ENCODE measurements around the gene SYNE1.
"Not testable (repeated sequence)": the region's sequence is repeated elsewhere in the genome, so short reads cannot be mapped to it uniquely, and the experiment has no call there.

The SYNE1 gene

DNA sequence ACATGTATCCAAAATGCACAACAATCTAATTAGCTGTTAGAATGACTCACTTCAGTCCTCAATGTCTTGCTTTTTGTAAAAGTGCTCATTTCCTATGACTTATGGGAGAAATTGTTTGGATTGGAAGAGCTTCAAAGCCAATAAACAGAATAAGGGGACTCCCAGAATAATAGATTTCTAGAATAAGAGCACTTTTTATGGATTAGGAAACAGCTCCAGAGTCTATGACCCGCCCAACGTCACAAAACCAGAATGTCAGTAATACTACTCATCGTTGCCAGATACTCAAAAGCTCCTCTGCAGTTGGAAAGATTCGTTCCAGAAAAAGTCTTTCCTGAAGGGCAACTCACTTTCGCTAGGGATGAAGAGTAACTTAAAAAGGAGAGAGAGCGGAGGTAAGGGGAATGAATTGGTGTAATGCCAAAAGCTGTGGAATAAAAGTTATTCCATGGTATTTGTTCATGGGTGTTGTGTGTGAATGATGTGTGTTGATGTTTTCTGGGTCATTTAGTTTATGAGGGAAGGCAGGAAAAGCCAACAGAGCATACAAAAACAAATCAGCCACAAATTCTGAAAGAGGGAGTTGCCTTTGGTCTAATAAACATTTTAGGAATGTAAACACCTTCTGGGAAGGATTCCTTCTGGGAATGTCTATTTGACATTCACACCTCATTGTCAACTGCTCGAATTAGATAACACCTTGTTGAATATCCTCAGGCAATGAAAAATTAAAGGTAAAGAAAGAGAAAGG, 64.6 kb downstream of the SYNE1 start:
- no peak overlapping the region for H3K27ac ChIP-seq (ENCODE audit: low read depth in 2 of 2, low read length in 2 of 2)
- no peaks in the 10 kb centered on the region for H3K4me1 ChIP-seq (ENCODE audit: control insufficient read depth in 2 of 2, insufficient read depth in 2 of 2, low read length in 2 of 2)

DNA sequence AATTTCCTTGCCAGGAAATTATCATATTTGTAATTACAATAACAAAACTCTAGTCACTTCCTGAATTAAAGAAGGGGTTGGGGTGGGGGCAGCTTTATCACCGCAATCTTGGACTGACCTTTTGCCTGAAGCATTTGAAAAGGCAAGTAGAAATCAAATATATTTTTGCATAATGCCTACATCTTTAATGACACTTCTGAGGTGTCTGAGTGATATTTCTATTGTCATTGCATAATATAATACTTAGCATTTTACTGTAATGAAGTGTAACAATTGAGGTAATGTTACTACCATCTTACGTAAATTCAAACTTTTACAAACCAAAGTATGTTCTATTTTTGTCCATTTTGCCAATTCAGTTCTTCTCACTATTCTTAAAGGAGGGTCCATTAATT, 65.2 kb downstream of the SYNE1 start:
- Histone ChIP-seq H3K9ac (ENCODE audit: low read depth in 1 of 2, low read length in 2 of 2) (no peak overlapping the region), H3K4me1 (ENCODE audit: control insufficient read depth in 2 of 2, insufficient read depth in 2 of 2, low read length in 2 of 2) (no peaks in the 10 kb centered on the region), H3K36me3 (ENCODE audit: control insufficient read depth in 2 of 2, insufficient read depth in 2 of 2, low read length in 2 of 2) (no peaks in the 10 kb centered on the region), H3K9me3 (ENCODE audit: control insufficient read depth in 2 of 2, low read length in 2 of 2) (no peaks in the 10 kb centered on the region), H3K27ac (ENCODE audit: low read depth in 2 of 2, low read length in 2 of 2) (no peak overlapping the region), H3K27me3 (ENCODE audit: control insufficient read depth in 2 of 2, insufficient read depth in 2 of 2, low read length in 2 of 2) (no peaks in the 10 kb centered on the region), H3K4me3 (ENCODE audit: low read length in 2 of 2) (no peak overlapping the region)

More for the DNA sequence above, 64.6 kb downstream of the SYNE1 start:
- Histone ChIP-seq H3K27me3 (ENCODE audit: control insufficient read depth in 2 of 2, insufficient read depth in 2 of 2, low read length in 2 of 2) (no peaks in the 10 kb centered on the region), H3K4me3 (ENCODE audit: low read length in 2 of 2) (no peak overlapping the region), H3K9me3 (ENCODE audit: control insufficient read depth in 2 of 2, low read length in 2 of 2) (no peaks in the 10 kb centered on the region), H3K9ac (ENCODE audit: low read depth in 1 of 2, low read length in 2 of 2) (no peak overlapping the region), H3K36me3 (ENCODE audit: control insufficient read depth in 2 of 2, insufficient read depth in 2 of 2, low read length in 2 of 2) (no peaks in the 10 kb centered on the region)

DNA sequence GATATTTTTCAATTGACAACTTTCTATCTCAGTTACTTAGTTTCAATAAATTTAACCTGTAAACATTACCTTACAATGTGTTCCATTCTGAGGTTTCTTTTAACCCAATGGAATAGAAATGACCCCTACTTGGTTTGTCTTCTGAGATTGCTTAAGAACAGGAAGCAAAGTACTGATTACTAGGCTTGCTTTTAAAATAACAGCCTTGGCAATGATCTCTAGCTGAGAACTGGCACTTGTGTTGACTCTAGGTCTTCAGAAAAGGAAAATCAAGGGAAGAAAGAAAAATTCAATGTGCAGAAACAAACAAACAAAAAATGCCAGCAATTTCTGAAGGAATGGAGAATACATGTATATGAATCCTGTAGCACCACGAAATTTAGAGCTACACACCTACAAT, 66.1 kb downstream of the SYNE1 start:
- no peak overlapping the region for H3K9ac ChIP-seq (ENCODE audit: low read depth in 1 of 2, low read length in 2 of 2)
- no peaks in the 10 kb centered on the region for H3K27me3 ChIP-seq (ENCODE audit: control insufficient read depth in 2 of 2, insufficient read depth in 2 of 2, low read length in 2 of 2)
- no peak overlapping the region for H3K4me3 ChIP-seq (ENCODE audit: low read length in 2 of 2)
- no peaks in the 10 kb centered on the region for H3K9me3 ChIP-seq (ENCODE audit: control insufficient read depth in 2 of 2, low read length in 2 of 2)
- H3K36me3 ChIP-seq (ENCODE audit: control insufficient read depth in 2 of 2, insufficient read depth in 2 of 2, low read length in 2 of 2), result no peaks in the 10 kb centered on the region
- H3K27ac ChIP-seq (ENCODE audit: low read depth in 2 of 2, low read length in 2 of 2), result no peak overlapping the region
- no peaks in the 10 kb centered on the region for H3K4me1 ChIP-seq (ENCODE audit: control insufficient read depth in 2 of 2, insufficient read depth in 2 of 2, low read length in 2 of 2)

DNA sequence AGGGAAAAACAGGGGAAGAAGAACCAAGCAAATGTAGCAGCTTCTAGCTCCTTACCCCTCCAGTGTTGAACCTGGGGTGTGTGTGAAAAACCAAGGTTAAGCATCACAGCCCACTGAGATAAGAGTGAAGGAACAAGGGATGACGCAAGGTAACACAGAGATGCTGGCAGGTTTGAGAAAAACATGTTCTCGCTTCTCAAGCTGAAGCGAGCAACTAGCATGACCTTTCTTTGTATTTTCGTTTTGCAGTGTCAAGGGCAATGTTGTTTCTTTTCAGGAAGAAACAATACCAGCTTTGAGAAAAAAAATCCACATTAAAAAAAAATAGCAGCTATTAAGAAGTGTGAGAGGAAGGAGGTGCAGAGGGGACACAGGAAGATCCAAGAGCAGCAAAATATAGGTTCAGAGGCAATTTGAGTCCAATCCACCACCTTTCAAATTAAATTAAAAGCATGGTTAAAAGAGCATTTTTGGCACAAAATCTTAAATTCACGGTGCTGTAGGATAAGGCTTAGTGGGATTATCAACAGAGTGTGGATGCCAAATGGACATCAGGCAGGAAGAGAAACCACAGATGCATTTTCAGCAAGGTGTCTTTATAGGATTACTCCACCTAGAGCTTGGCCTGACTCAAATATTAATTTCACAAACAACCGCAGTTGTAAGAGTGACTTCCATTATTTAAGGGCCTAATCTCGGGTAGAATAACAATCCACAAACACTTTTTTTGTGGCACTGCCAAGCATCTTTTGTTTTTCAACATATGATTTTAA, 70.9 kb downstream of the SYNE1 start:
- H3K4me3 ChIP-seq (ENCODE audit: low read length in 2 of 2), result no peak overlapping the region
- H3K9me3 ChIP-seq (ENCODE audit: control insufficient read depth in 2 of 2, low read length in 2 of 2), result no peaks in the 10 kb centered on the region
- H3K9ac ChIP-seq (ENCODE audit: low read depth in 1 of 2, low read length in 2 of 2), result no peak overlapping the region
- no peaks in the 10 kb centered on the region for H3K4me1 ChIP-seq (ENCODE audit: control insufficient read depth in 2 of 2, insufficient read depth in 2 of 2, low read length in 2 of 2)
- H3K27me3 ChIP-seq (ENCODE audit: control insufficient read depth in 2 of 2, insufficient read depth in 2 of 2, low read length in 2 of 2), result no peaks in the 10 kb centered on the region
- H3K36me3 ChIP-seq (ENCODE audit: control insufficient read depth in 2 of 2, insufficient read depth in 2 of 2, low read length in 2 of 2), result no peaks in the 10 kb centered on the region
- no peak overlapping the region for H3K27ac ChIP-seq (ENCODE audit: low read depth in 2 of 2, low read length in 2 of 2)

DNA sequence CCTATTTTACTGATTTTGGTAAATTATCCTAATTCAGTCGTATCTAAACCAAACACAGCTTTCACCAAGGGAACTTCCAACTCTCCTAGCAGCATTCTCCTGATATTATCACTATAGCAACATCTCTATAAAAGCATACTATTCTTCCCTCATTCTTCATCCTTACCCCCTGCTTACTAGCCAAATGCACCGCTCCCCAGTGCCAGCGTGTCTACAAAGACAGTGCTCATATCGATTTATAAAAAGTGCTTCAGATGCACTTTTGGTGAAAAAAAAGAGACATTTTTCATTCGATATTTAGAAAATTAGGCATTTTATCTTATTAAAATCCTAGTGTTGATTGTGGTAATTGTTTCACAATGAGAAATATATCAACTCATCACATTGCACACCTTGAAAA, 74.0 kb downstream of the SYNE1 start:
- H3K4me1 ChIP-seq (ENCODE audit: control insufficient read depth in 2 of 2, insufficient read depth in 2 of 2, low read length in 2 of 2), result no peaks in the 10 kb centered on the region
- no peaks in the 10 kb centered on the region for H3K27me3 ChIP-seq (ENCODE audit: control insufficient read depth in 2 of 2, insufficient read depth in 2 of 2, low read length in 2 of 2)
- no peaks in the 10 kb centered on the region for H3K9me3 ChIP-seq (ENCODE audit: control insufficient read depth in 2 of 2, low read length in 2 of 2)
- H3K36me3 ChIP-seq (ENCODE audit: control insufficient read depth in 2 of 2, insufficient read depth in 2 of 2, low read length in 2 of 2), result no peaks in the 10 kb centered on the region
- no peak overlapping the region for H3K9ac ChIP-seq (ENCODE audit: low read depth in 1 of 2, low read length in 2 of 2)
- no peak overlapping the region for H3K4me3 ChIP-seq (ENCODE audit: low read length in 2 of 2)
- no peak overlapping the region for H3K27ac ChIP-seq (ENCODE audit: low read depth in 2 of 2, low read length in 2 of 2)

DNA sequence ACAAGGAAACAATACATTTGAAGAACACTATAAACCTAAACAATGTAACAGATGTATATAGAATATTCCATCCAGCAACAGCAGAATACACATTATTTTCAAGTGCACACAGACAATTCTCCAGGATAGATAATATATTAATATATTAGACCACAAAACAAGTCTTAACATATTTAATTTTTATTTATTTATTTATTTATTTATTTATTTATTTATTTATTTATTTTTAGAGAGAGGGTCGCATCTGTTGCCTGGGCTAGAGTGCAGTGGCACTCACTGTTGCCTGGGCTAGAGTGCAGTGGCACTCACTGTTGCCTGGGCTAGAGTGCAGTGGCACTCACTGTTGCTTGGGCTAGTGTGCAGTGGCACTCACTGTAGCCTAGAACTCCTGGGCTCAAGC, 78.4 kb downstream of the SYNE1 start:
- H3K27me3 ChIP-seq (ENCODE audit: control insufficient read depth in 2 of 2, insufficient read depth in 2 of 2, low read length in 2 of 2); H3K36me3 ChIP-seq (ENCODE audit: control insufficient read depth in 2 of 2, insufficient read depth in 2 of 2, low read length in 2 of 2); H3K9me3 ChIP-seq (ENCODE audit: control insufficient read depth in 2 of 2, low read length in 2 of 2); H3K4me1 ChIP-seq (ENCODE audit: control insufficient read depth in 2 of 2, insufficient read depth in 2 of 2, low read length in 2 of 2); H3K9ac ChIP-seq (ENCODE audit: low read depth in 1 of 2, low read length in 2 of 2); H3K27ac ChIP-seq (ENCODE audit: low read depth in 2 of 2, low read length in 2 of 2); H3K4me3 ChIP-seq (ENCODE audit: low read length in 2 of 2): not testable (repeated sequence)

DNA sequence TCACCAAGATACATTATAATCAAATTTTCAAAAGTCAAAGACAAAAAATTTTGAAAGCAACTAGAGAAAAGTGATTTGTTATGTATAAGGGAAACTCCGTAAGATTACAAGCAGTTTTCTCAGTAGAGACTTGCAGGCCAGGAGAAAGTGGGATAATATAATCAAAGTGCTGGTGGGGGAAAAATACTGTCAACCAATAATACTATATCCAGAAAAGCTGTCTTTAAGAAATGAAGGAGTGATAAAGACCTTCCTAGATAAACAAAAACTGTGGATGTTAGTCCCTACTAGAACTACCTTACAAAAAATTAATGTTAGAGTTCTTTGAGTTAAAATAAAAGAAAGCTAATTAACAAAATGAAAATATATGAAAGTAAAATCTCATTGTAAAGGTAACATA, 79.7 kb downstream of the SYNE1 start:
- no peak overlapping the region for H3K27ac ChIP-seq (ENCODE audit: low read depth in 2 of 2, low read length in 2 of 2)
- H3K4me3 ChIP-seq (ENCODE audit: low read length in 2 of 2), result no peak overlapping the region
- no peaks in the 10 kb centered on the region for H3K27me3 ChIP-seq (ENCODE audit: control insufficient read depth in 2 of 2, insufficient read depth in 2 of 2, low read length in 2 of 2)
- H3K9ac ChIP-seq (ENCODE audit: low read depth in 1 of 2, low read length in 2 of 2), result no peak overlapping the region
- no peaks in the 10 kb centered on the region for H3K9me3 ChIP-seq (ENCODE audit: control insufficient read depth in 2 of 2, low read length in 2 of 2)
- no peaks in the 10 kb centered on the region for H3K4me1 ChIP-seq (ENCODE audit: control insufficient read depth in 2 of 2, insufficient read depth in 2 of 2, low read length in 2 of 2)
- H3K36me3 ChIP-seq (ENCODE audit: control insufficient read depth in 2 of 2, insufficient read depth in 2 of 2, low read length in 2 of 2), result no peaks in the 10 kb centered on the region

DNA sequence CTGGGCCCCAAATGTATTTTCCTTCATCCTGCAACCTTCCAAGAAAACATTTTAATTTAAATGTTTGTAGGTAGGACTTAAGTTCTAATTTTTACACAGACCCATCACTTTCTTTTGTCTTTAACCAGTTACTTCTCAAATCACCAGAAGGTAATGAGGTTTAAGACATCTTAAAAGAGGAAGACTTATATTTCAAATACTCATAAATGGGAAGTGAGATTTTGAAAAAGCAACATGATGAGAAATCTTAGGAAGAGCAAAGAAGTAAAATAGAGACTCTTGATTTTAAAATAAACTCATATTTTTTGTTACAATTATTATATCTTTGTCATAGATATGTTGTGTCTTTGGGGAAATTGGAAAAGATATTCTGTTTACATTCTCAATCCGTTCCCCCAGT, 82.3 kb downstream of the SYNE1 start:
- no peaks in the 10 kb centered on the region for H3K9me3 ChIP-seq (ENCODE audit: control insufficient read depth in 2 of 2, low read length in 2 of 2)
- no peaks in the 10 kb centered on the region for H3K27me3 ChIP-seq (ENCODE audit: control insufficient read depth in 2 of 2, insufficient read depth in 2 of 2, low read length in 2 of 2)
- H3K36me3 ChIP-seq (ENCODE audit: control insufficient read depth in 2 of 2, insufficient read depth in 2 of 2, low read length in 2 of 2), result no peaks in the 10 kb centered on the region
- no peak overlapping the region for H3K27ac ChIP-seq (ENCODE audit: low read depth in 2 of 2, low read length in 2 of 2)
- H3K9ac ChIP-seq (ENCODE audit: low read depth in 1 of 2, low read length in 2 of 2), result no peak overlapping the region
- no peak overlapping the region for H3K4me3 ChIP-seq (ENCODE audit: low read length in 2 of 2)
- no peaks in the 10 kb centered on the region for H3K4me1 ChIP-seq (ENCODE audit: control insufficient read depth in 2 of 2, insufficient read depth in 2 of 2, low read length in 2 of 2)

DNA sequence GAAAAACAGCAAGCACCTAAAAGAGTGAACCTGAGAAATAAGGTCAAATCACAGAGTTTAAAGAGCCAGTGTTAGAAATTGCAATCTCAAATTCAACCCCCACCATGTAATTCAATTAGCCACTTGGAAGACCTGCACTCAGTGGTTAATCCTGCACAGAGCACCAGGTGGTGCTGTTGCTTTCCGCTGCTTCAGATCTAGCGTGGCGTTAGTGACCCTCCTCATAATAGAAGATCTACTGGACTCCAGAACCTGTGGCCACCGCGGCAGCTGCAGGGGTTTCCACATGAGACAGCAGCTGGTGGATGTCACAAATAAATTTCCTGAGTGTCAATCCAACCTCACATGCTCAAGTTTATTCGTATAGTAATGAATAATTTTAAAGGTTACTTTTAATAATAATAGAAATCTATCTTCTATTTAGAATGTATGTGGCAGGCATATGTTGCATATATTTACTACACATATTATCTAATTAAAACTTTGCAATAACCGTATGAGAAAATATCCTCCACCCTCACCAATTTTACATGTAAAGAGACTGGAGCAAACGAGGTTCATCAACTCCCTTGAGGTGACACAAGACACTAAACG, 84.4 kb downstream of the SYNE1 start:
- no peak overlapping the region for H3K27ac ChIP-seq (ENCODE audit: low read depth in 2 of 2, low read length in 2 of 2)
- H3K4me3 ChIP-seq (ENCODE audit: low read length in 2 of 2), result no peak overlapping the region
- no peak overlapping the region for H3K9ac ChIP-seq (ENCODE audit: low read depth in 1 of 2, low read length in 2 of 2)
- no peaks in the 10 kb centered on the region for H3K4me1 ChIP-seq (ENCODE audit: control insufficient read depth in 2 of 2, insufficient read depth in 2 of 2, low read length in 2 of 2)
- no peaks in the 10 kb centered on the region for H3K36me3 ChIP-seq (ENCODE audit: control insufficient read depth in 2 of 2, insufficient read depth in 2 of 2, low read length in 2 of 2)
- no peaks in the 10 kb centered on the region for H3K27me3 ChIP-seq (ENCODE audit: control insufficient read depth in 2 of 2, insufficient read depth in 2 of 2, low read length in 2 of 2)
- no peaks in the 10 kb centered on the region for H3K9me3 ChIP-seq (ENCODE audit: control insufficient read depth in 2 of 2, low read length in 2 of 2)

DNA sequence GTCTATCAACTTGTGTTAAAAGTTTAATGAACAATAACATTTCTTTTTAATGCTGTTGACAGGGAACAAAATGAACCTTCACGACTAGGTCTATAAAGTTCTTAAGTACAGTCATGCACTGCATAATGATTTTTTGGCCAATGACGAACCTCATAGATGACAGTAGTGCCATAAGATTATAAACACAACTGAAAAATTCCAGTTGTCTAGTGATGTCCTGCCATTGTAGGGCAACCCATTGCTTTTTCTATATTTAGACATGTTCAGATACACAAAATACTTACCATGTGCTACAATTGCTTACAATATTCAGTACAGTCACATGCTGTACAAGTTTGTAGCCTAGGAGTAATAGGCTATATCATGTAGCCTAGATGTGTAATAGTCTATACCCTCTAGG, 93.6 kb downstream of the SYNE1 start:
- Histone ChIP-seq H3K9me3 (ENCODE audit: control insufficient read depth in 2 of 2, low read length in 2 of 2) (no peaks in the 10 kb centered on the region), H3K9ac (ENCODE audit: low read depth in 1 of 2, low read length in 2 of 2) (no peak overlapping the region), H3K27me3 (ENCODE audit: control insufficient read depth in 2 of 2, insufficient read depth in 2 of 2, low read length in 2 of 2) (no peaks in the 10 kb centered on the region), H3K4me1 (ENCODE audit: control insufficient read depth in 2 of 2, insufficient read depth in 2 of 2, low read length in 2 of 2) (no peaks in the 10 kb centered on the region), H3K27ac (ENCODE audit: low read depth in 2 of 2, low read length in 2 of 2) (no peak overlapping the region), H3K36me3 (ENCODE audit: control insufficient read depth in 2 of 2, insufficient read depth in 2 of 2, low read length in 2 of 2) (no peaks in the 10 kb centered on the region), H3K4me3 (ENCODE audit: low read length in 2 of 2) (no peak overlapping the region)
